HG02840 (cell line): ENCODE data around the gene SBSN.

Experiments used
- ATAC-seq: cut with Tn5 transposase; IDR thresholded peaks from one replicate; pipeline ENCODE4 v1.9.1; 2021; ENCODE audit warnings: mild to moderate bottlenecking, moderate library complexity, moderate number of reproducible peaks; ENCODE audit not compliant: unreplicated experiment, low FRiP score

SBSN gene

DNA sequence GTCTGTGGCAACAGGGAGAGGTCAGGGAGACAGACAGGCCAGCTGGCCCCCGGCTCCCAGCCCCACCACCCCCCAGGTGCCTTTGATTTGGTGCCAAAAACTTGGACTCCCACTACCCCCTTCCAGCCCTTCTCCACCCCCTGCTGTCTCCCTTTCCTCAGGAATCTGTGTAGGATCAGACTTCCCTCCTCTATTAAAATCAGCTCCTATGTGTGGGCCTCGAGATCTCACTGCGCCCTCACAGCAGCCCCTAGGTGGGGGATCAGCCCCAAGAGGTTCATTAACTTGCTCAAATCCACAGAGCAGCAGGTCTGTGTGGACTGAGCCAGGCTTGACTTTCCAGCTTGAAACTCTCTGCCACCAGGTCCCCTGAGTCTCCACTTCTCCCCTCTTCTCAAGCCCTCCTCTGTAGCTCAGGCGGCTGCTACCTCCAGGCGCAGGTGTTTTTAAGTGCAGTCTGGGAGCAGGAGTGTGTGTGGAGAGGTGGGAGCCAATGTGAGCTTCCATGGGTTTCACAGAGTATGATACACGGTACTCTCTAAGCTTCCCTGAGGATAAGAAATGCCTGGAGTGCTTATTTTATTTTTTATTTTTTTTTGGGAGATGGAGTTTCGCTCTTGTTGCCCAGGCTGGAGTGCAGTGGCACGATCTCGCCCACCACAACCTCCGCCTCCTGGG lies 6.8 kb upstream of the SBSN start:
- no peak for ATAC-seq

DNA sequence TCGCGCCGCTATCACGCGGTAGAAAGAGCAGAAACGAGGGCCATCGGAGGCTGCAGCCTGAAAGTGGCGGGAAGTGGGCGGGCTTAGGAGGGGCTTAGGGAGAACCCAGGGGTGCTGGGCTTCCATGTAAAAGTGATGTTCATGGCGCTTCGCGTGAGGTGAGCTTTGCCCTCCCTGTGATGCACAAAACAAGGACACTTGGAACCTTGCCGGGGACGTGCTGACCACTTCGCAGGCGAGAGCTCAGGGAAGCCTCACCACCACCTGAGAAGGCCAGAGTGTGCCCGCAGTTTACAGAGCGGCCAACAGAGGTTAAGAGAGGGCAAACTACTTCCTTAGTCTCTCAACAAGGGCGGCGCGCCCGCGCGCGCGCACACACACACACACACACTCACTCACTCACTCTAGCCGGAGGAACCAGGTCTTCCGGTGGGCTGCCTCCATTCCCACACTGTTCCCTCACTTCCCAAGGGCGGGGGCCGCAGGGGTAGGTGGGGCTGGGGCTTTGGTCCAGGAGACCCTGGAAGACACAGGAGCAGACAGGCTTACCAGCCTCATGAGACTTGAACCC lies 5.8 kb upstream of the SBSN start:
- ATAC-seq = no peak

DNA sequence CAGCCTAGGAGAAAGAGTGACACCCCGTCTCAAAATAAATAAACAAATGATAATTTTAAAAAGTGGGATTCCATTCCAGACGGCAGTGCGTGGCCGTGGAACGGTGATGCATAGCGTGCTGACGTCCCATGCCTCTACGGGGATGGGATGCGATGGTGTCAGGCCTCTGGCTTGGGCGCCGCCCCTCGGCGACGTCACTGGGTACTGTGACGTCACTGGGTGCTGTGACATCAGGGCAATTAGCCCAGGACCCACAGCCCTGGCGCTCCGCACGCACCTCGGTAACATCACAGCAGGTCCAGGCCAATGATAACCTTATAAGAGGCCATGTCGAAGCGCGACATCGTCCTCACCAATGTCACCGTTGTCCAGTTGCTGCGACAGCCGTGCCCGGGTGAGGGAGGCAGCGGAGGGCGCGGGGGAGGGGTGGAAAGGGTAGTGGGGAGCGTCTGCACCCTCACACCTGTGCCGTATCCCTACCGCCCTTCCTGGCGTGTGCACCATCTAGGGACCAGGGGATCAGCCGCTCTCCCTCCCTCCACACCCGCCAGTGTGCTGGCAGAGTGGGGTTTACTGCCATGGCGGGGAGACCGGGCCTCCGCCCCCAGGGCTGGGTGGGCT lies 5.2 kb upstream of the SBSN start, which contains the start of gene GAPDHS:
GAPDHS (plus strand) TSS at position 256 of the 621 bp plus-strand sequence; CDS start at position 328, 72 bp downstream.
- no peak for ATAC-seq

DNA sequence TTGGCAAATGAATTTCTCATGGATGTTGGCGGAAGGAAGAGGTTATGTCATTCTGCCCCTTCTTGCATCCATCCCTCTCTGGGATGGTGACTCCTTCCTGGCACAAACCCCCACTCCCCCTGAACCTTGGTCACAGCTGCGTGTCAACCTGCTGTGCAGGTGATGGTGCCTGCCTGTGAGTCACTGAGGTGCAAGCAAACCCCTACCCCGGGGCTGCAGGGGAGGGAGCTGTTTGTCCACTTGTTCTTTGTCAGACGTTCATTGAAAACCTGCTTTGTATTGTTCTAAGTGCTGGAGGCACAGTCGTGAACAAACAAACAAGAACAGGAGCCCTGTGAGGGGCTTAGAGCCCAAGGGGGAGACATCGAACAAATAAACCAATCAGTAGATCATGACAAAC lies 3.2 kb upstream of the SBSN start:
- no peak for ATAC-seq

DNA sequence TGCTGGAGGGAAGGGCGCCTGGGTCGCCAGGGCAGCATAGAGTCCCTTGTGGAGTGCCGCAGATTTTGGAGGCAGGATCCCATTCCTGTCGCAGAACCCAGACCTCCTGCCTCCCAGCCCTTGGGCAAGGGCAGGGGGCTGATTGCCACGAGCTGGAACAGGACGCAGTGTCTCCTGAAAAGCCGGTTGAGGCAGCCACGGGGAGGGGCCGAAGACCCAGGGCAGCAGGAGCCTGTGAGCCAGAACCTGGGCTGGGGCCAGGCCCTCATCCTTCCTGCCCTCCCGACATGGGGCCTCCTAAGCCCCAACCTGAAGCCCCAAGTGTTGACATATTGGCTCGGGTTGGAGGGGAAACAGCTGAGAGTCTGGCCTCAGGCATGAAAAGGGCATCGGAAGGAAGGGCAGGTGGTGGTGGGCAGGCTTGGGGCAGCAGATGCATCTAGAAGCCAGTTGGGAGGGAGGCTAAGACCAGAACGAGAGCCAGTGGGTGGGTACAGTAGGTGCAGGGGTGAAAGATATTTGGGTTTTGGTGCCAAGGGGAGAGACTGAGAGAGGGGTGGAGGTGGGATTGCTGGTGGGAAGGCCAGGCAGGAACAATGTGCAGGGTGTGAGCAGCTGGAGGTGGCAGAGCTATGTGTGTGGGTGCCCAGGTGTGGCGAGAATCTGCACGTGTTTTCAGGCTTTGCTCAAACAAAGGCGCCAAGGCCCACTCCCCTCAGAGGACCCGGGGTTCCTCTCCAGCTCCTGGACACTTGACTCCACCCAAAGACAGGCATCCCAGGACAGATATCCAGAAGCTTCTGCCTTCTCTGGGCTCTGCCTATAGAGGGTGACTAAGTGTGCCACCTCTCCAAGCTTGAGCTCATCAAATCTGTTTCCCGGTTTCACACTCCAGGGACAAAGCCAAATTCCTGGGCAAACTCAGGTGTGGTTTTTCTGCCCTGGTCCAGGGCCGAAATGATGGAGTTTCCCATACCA lies 1.4 kb upstream of the SBSN start:
- ATAC-seq = no peak

DNA sequence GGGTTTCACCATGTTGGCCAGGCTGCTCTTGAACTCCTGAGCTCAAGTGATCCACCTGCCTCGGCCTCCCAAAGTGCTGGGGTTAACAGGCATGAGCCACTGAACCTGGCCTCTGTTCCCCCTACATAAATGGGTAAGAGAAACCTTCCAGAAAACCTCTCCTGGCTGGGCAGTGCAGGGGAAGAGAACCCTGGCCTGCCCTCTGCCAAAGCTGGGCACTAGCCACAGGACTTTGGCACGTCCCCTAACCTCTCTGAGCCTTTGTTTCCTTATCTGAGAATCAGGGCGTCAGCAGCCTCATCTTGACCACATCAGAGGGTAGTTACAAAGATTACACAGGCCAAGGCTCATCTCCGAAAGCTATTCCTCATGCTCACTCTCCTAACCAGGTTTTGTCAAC lies 2.2 kb downstream of the SBSN start:
- no peak for ATAC-seq

DNA sequence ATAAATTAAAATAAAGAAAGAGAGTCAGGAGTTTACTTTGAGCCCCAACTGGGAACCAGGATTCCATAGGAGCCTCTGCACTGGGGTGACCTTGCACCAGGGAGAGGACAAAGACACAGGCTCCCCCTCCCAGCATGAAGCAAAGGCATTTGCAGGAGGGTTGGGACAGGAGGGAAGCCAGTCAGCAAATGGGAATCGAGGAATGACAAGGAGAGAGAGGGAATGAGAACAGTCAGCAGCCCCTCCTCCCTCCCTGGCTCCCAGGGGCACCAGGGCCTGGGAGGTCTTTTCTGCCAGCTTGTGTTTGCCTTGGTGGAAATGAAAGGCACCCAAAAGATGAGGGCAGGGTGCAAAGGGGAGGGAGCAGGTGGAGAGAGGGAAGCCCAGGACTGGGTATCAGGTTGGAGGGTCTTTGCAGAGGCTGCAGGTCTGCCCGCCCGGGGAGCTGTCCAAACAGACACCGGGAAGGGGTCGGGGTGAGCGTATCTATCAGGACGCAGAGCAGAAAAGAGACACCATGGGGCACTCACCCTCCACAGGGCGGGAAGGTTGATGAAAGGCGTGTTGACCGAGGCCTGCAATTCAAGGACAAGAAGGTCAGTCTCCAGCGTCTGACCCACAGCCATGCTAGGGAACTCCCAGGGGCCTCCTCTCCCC lies 3.8 kb downstream of the SBSN start:
- no peak for ATAC-seq

DNA sequence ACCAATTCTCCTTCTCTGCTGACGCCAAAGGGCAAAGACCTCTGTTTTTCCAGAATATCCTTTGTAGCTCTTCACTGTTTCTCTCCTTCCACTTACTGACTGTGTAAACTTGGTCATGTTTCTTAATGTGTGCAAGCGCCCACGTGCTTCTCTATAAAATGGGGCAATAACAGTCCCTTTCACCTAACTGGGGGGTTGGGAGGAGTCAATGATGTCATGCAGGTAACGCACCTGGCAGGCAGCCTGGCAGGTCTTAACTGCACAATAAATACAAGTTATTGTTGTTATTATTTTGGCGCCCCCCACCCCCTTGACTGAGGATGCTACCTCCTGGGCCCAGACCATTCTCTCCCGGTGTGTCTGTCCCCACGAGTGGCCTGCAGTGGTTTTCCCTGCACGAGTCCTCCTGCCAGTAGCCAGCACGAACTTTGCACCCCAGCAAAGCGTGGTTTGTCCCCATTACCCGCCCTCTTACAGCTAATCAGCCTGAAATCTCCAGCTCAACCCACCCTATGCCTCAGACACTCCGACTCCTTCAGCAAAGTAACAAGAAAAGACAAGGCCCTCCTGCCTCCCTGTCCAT lies 5.3 kb downstream of the SBSN start:
- no peak for ATAC-seq

DNA sequence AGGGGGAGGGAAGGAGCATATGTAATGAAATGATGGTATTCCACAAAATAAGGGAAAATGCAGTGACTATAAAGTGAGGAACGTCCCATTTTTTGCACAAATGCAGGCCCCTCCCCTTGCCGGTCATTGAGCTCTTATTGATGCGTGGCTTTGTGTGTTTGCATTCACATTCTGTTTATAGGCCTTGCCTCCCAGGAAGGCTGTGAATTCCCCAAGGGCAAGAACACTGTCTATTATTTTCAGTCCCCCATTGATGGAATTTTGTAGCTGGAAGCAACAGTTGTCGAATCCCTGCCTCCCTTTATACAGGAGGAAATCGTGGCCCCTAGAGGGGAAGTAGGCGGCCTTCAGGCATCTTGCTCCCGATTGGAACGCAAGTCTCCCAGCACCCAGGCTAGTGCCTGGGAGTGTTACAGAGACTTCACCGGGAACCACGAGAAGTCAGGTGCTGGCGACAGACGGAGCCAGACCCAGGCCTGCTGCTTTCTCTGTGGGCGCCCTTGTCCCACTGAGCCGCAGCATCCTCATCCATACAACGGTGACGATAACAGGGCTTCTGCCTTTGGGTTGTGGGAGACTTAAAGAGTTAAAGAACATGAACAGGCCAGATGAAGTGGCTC lies 6.9 kb downstream of the SBSN start:
- ATAC-seq = no peak

DNA sequence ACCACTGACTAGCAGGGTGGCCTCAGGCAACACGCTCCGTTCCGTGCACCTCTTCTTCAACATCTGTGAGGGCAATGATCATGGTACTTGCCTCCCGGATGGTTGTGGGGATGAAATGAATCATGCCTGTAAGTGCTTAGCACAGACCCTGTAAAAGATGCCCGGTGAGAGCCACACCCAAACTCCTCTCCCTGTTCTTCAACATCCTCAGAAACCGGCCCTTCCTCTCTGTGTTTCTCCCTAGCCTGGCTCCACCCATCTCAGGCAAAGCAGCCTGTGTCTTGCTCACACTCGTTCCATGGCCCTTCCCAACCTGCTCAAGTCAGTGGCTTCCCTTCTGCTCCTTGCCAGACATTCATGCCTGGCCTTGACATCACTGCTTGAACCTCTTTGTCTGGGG lies 8.8 kb downstream of the SBSN start:
- no peak for ATAC-seq

DNA sequence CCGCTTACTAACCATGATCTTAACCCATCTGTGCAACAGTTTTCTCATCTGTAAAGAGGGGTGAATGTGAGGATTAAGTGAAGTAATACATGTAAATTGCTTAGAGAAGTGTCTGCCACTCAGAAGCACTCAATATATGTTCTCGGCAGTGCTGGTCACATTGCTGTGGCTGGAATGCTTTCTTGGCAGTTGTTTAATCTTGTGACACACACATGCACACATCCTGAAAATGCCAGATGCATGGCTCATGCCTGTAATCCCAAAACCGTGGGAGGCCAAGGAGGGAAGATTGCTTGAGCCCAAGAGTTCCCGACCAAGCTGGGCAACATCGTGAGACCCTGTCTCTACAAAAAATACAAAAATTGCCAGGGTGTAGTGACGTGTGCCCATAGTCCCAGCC lies 9.8 kb downstream of the SBSN start:
- ATAC-seq = no peak

DNA sequence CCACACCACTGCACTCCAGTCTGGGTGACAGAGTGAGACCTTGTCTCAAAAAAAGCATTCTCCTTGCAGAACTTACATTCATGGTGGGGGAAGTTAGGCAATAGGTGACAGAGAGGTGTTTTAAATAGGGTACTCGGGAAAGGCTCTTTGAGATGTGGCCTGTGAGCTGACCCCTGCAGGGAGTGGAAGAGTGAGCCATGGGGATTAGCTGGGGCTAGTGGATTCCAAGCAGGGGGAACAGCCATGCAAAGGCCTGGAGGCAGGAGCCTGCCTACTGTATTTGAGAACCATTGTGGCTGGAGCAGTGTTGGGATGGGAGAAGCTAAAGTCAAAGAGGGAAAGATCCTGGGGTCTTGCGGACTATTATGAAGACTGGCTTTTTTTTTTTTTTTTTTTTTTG lies 10.8 kb downstream of the SBSN start:
- ATAC-seq = no peak

DNA sequence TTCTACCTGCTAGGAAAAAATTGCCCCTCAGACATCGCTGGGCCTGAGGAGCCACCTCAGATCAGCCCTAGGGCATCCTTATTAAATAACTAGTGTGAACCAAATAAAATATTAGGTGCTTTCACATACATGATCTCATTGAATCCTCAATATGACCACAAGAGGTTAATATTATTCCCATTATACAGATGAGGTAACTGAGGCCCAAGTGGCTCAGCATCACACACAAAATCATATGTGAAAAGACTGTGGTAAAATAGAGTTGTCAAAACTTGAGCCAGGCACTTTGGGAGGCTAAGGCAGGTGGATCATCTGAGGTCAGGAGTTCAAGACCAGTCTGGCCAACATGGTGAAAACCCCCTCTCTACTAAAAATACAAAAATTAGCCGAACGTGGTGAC lies 11.8 kb downstream of the SBSN start:
- ATAC-seq = no peak

DNA sequence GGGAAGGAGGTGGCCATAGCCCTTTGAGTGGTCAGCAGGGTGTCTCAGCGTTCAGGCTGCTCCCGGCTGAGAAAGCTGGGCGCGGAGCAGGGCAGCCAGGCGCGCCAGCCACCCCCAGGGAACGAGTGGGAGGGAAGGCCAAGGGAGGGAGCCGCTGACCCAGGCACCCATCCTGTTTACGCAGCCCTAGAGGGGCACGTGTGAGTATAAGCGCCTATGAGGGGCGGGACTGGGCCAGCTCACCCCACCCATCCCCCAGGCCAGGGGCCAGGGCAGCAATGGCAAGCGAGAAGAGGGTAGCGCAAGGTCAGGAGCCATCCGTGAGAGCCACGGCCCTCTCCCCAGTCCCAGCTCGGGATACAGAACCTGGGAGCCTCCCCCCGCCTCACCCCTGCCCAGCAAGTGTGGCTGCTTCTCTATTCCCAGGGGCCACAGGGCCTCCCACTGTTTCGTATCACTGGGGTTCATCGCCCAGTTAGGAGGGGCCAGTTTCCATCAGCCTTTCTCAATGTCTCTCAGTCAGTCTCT lies 13.8 kb downstream of the SBSN start:
- ATAC-seq = no peak

DNA sequence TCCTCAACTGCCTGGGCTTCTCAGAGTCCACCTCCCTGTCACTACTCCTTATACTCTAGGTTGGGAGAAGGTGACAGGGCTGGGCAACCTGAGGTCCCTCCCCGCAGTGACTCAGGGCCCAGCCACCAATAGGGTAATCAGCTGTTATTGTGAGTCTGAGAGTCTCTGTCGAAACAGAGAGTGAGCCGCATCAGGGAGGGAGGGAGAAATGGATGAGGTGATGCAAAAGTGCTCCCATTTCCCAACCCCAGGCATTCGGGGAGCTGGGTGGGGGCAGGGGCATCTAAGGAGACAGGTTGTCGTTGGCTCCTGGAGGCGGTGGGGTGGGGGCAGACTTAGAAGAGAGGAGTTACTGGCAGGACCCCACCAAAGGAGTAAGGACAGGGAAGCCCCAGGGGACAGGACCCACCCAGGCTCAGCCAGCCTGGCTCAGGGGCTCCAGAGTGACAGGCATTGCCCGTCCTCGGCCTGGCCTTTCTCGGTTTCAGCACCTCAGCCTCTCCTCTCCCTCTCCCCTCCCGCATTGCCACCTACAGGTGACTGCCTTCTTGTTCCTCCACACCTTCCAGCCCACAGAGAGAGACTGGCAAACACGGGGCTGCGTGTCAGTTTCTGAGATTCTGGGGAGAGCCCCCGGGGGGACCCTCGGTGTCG lies 14.4 kb downstream of the SBSN start, which contains the start of gene DMKN:
DMKN (minus strand) TSS at position 22 of the 654 bp plus-strand sequence. CDS start 174 bp downstream, outside the sequence.
- no peak for ATAC-seq

DNA sequence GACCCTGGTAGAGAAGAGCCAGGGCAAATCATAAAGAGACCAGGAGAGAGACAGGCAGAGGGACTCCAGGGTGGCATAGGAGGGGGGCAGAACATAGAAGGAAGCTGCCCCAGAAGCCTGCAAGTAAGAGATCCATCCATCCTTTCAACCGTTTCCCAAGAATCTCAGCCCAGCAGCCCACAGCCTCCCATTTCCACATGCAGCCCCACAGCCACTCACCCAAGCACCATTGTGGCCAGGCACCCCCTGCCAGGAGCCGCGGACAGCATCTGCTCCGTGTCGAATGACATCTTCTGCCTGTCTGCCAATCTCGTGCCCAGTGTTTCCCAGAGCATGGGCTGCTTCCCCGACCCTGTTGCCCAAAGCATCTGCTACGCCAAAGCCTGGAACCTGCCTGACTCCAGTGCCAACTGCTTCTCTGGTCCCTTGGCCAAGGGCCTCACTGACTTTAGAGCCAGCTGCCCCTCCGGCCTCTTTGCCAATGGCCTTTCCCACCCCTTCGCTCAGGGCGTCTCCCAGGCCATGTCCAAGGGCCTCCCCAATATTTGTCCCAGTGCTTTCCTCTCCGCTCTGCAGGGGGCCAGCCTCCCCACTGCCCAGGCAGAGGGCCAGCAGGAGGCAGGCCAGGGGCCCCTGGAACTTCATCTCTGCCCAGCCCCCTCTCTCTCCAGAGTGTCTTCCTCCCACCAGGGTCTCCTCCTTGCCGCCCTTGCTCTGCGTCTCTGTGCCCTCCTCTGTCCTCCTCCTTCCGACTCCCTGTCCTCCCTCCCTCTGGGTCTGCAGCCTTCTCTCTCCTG lies 15.1 kb downstream of the SBSN start:
- no peak for ATAC-seq

DNA sequence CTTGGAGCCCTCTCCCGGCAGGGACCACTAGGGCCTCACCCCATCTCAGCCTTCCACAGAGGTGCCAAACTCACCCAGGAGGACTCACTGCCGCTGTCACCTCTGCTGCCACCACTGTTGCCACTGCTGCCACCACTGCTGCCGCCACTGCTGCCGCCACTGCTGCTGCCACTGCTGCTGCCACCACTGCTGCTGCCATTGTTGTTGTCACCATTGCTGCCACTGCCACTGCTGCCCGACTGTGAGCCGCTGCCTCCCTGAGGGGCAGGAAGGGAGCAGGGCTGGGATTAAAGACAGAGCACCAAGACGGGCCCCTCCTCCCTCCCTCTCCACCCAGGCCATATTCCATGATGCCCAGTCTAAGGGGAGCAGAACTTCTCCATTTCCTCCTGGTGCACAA lies 16.8 kb downstream of the SBSN start:
- no peak for ATAC-seq

DNA sequence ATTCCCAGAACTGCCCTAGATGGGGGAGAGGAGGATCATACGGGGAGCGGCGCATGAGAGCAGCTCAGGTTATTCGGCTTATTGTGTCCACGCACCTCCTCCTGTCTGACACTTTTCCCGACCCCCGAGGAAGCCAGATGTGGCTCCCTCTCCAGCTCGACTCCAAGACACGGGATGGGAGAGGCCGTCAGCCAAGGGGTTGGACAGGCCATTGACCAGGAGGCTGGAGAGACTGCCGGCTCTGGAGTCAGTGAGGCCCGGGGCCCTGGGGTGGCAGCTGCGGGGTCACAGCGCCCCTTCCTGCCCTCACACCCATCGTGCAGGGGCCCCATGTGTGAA lies 17.5 kb downstream of the SBSN start:
- ATAC-seq = no peak
